GM12878 (cell line): Measurements from ENCODE around the gene SH3YL1.

Source experiments
- CHD2 ChIP-seq: IDR thresholded peaks from 2 replicates; pipeline ENCODE4 v1.6.1; 2011; ENCODE audit warnings: low read depth, low read length, improper control_type of control experiment, borderline replicate concordance
- CHD4 ChIP-seq: fragments of 200-600 bp; sonication (generic); IDR thresholded peaks from 2 replicates; pipeline ENCODE4 v1.6.1; 2016; ENCODE audit warnings: mild to moderate bottlenecking
- EZH2 ChIP-seq: IDR thresholded peaks from 2 replicates; pipeline ENCODE4 v1.6.1; 2012; ENCODE audit warnings: low read depth, mild to moderate bottlenecking, control low read depth, inconsistent platforms, low read length, borderline replicate concordance; ENCODE audit not compliant: control insufficient read depth
- GABPA ChIP-seq: IDR thresholded peaks from 2 replicates; pipeline ENCODE4 v1.6.1; 2014; ENCODE audit warnings: antibody characterized with exemption, low read depth, mild to moderate bottlenecking, inconsistent platforms
- MTA3 ChIP-seq: IDR thresholded peaks from 2 replicates; pipeline ENCODE4 v1.6.1; 2012; ENCODE audit warnings: low read length, inconsistent platforms, borderline replicate concordance
- NR2C2 ChIP-seq: IDR thresholded peaks from 2 replicates; pipeline ENCODE4 v1.6.1; 2011; ENCODE audit warnings: borderline replicate concordance, low read depth; ENCODE audit not compliant: control insufficient read depth, insufficient read length
- POLR2A ChIP-seq: IDR thresholded peaks from 2 replicates; pipeline ENCODE4 v1.6.1; 2011; ENCODE audit warnings: low read depth, mild to moderate bottlenecking, low read length
- RAD21 ChIP-seq: IDR thresholded peaks from 2 replicates; pipeline ENCODE4 v1.6.1; 2011; ENCODE audit warnings: mild to moderate bottlenecking, low read depth, low read length, moderate library complexity; ENCODE audit not compliant: insufficient read depth
- RFX5 ChIP-seq: IDR thresholded peaks from 2 replicates; pipeline ENCODE4 v1.6.1; 2011; ENCODE audit warnings: low read depth, low read length, improper control_type of control experiment
- ZNF274 ChIP-seq: IDR thresholded peaks from one replicate; pipeline ENCODE4 v1.8.0; 2011; ENCODE audit not compliant: insufficient read length, insufficient read depth
- TF ChIP-seq, protein P1 (sequence below), 3 experiments: IDR thresholded peaks in 2 of 3; conservative IDR thresholded peaks in 1 of 3; 2 replicates each; pipeline ENCODE4 v1.5.1; 2011; ENCODE audit warnings: low read depth in 3 of 3, low read length in 3 of 3, mild to moderate bottlenecking in 3 of 3, control low read depth in 2 of 3, moderate library complexity in 2 of 3, inconsistent platforms in 1 of 3, mixed read lengths in 1 of 3; ENCODE audit not compliant: control insufficient read depth in 2 of 3, insufficient read depth in 1 of 3; ENCODE audit errors: extremely low read depth in 1 of 3
- TF ChIP-seq, protein P2 (sequence below): fragments of 450-650 bp; IDR thresholded peaks from 2 replicates; pipeline ENCODE4 v1.6.1; 2017; ENCODE audit warnings: antibody characterized with exemption, mild to moderate bottlenecking, moderate library complexity

DNA sequence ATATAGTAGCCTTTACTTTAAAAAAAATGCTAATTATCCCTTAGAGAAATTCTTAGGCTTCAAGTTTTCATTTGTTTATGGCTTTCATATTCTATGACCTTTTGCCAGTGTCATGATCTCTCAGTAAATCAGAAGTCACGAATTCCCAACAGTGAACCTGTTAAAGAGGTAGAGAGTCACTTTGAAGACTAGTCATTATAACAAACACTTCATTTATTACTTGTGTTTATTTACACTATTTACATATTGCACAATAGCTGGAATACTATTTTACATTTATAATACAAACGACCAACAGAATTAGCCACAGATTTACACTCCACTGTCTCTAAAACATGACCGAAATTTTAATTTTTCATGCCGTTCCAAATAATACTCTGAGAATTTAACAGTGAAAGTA is 15.5 kb upstream of the SH3YL1 start:
- TF ChIP-seq POLR2A (no peak), EZH2 (no peak), RAD21 (no peak), CHD4 (no peak), NR2C2 (no peak), RFX5 (no peak), MTA3 (no peak), GABPA (no peak), ZNF274 (no peak), CHD2 (no peak)
- TF ChIP-seq, protein P1, sequence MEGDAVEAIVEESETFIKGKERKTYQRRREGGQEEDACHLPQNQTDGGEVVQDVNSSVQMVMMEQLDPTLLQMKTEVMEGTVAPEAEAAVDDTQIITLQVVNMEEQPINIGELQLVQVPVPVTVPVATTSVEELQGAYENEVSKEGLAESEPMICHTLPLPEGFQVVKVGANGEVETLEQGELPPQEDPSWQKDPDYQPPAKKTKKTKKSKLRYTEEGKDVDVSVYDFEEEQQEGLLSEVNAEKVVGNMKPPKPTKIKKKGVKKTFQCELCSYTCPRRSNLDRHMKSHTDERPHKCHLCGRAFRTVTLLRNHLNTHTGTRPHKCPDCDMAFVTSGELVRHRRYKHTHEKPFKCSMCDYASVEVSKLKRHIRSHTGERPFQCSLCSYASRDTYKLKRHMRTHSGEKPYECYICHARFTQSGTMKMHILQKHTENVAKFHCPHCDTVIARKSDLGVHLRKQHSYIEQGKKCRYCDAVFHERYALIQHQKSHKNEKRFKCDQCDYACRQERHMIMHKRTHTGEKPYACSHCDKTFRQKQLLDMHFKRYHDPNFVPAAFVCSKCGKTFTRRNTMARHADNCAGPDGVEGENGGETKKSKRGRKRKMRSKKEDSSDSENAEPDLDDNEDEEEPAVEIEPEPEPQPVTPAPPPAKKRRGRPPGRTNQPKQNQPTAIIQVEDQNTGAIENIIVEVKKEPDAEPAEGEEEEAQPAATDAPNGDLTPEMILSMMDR (IDR thresholded peaks at IDR 0.05 in 2 of 3, conservative IDR thresholded peaks at IDR 0.05 in 1 of 3; ENCODE audit: control insufficient read depth in 2 of 3, extremely low read depth in 1 of 3, insufficient read depth in 1 of 3, low read depth in 3 of 3, low read length in 3 of 3) = no peak
- TF ChIP-seq, protein P2, sequence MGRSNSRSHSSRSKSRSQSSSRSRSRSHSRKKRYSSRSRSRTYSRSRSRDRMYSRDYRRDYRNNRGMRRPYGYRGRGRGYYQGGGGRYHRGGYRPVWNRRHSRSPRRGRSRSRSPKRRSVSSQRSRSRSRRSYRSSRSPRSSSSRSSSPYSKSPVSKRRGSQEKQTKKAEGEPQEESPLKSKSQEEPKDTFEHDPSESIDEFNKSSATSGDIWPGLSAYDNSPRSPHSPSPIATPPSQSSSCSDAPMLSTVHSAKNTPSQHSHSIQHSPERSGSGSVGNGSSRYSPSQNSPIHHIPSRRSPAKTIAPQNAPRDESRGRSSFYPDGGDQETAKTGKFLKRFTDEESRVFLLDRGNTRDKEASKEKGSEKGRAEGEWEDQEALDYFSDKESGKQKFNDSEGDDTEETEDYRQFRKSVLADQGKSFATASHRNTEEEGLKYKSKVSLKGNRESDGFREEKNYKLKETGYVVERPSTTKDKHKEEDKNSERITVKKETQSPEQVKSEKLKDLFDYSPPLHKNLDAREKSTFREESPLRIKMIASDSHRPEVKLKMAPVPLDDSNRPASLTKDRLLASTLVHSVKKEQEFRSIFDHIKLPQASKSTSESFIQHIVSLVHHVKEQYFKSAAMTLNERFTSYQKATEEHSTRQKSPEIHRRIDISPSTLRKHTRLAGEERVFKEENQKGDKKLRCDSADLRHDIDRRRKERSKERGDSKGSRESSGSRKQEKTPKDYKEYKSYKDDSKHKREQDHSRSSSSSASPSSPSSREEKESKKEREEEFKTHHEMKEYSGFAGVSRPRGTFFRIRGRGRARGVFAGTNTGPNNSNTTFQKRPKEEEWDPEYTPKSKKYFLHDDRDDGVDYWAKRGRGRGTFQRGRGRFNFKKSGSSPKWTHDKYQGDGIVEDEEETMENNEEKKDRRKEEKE = no peak
